A549 (cell line): ENCODE data around the gene RENBP. TPM values are rescaled to one million over a fixed set of nuclear protein-coding genes. Genes with fewer than 3 reads are reported as not detected.

Experiments used
- ATAC-seq, 2 experiments: fragments of 200-7000 bp in 1 of 2; fragments of >200 bp in 1 of 2; cut with Nextera tagmentation in 1 of 2; cut with Tn5 transposase in 1 of 2; 3 replicates each; pipeline versions ENCODE4 v1.8.0 to v1.9.1; 2018 to 2020; ENCODE audit warnings: mild to moderate bottlenecking in 1 of 2, moderate library complexity in 1 of 2
- CTCF ChIA-PET: fragments of 300-600 bp; sonication (Branson Sonifier 250); formaldehyde crosslinking; extraction: SDS; loops from one replicate; lab custom pipeline; 2021; ENCODE audit warnings: antibody characterized with exemption, inconsistent platforms; lab: Yijun Ruan, JAX
- POLR2A ChIA-PET: fragments of 350-600 bp; formaldehyde crosslinking; extraction: SDS; loops from one replicate; lab custom pipeline; 2021; ENCODE audit warnings: antibody characterized with exemption, inconsistent platforms; lab: Yijun Ruan, JAX
- DNase-seq, 2 experiments: peaks; one replicate each; pipeline versions ENCODE4 v3.0.0 to v3.0.0-alpha.2; 2011 to 2016; ENCODE audit warnings: low read depth in 1 of 2, low spot score in 1 of 2
- FAIRE-seq: peaks from 2 replicates; lab custom pipeline; 2011; peaks lifted over from hg19 to GRCh38; lab: Jason Lieb, UNC
- H3K27ac ChIP-seq, 2 experiments: fragments of >200 bp; sonication (Bioruptor Twin); formaldehyde crosslinking; 3 replicates each; pipeline ENCODE4 v1.5.1; 2016 to 2017
- H3K4me1 ChIP-seq: fragments of >200 bp; sonication (Bioruptor Twin); formaldehyde crosslinking; 3 replicates; pipeline ENCODE4 v1.6.1; 2016
- H3K4me2 ChIP-seq: fragments of >200 bp; sonication (Bioruptor Twin); formaldehyde crosslinking; 3 replicates; pipeline ENCODE4 v1.6.1; 2016
- H3K4me3 ChIP-seq: fragments of >200 bp; sonication (Bioruptor Twin); formaldehyde crosslinking; 3 replicates; pipeline ENCODE4 v1.5.1; 2016
- H3K9me3 ChIP-seq: fragments of >200 bp; sonication (Bioruptor Twin); formaldehyde crosslinking; 3 replicates; pipeline ENCODE4 v1.6.1; 2016
- BHLHE40 ChIP-seq: IDR thresholded peaks from 2 replicates; pipeline ENCODE4 v1.6.1; 2012; ENCODE audit warnings: low read depth, low read length, inconsistent platforms
- CEBPB ChIP-seq, 2 experiments: fragments of >200 bp in 1 of 2; sonication (Bioruptor Twin) in 1 of 2; formaldehyde crosslinking in 1 of 2; IDR thresholded peaks; 2 replicates each; pipeline ENCODE4 v1.6.1; 2012 to 2016
- CHD2 ChIP-seq: fragments of 150-350 bp; IDR thresholded peaks from 2 replicates; pipeline ENCODE4 v1.6.1; 2014; ENCODE audit warnings: low read length; ENCODE audit not compliant: partially characterized antibody
- GATA3 ChIP-seq: IDR thresholded peaks from 2 replicates; pipeline ENCODE4 v1.6.1; 2012; ENCODE audit warnings: borderline replicate concordance
- JUN ChIP-seq, 2 experiments: fragments of >200 bp; sonication (Bioruptor Twin); formaldehyde crosslinking; IDR thresholded peaks; 2 replicates in 1 of 2; 3 replicates in 1 of 2; pipeline ENCODE4 v1.6.1; 2016 to 2017
- JUNB ChIP-seq: fragments of >200 bp; sonication (Bioruptor Twin); formaldehyde crosslinking; IDR thresholded peaks from 2 replicates; pipeline ENCODE4 v1.6.1; 2016
- MAZ ChIP-seq: fragments of 150-350 bp; IDR thresholded peaks from 2 replicates; pipeline ENCODE4 v1.6.1; 2014; ENCODE audit warnings: antibody characterized with exemption, low read depth, low read length, borderline replicate concordance
- NR3C1 ChIP-seq: fragments of >200 bp; sonication (Bioruptor Twin); formaldehyde crosslinking; IDR thresholded peaks from 3 replicates; pipeline ENCODE4 v1.6.1; 2017
- PHF8 ChIP-seq: fragments of 200-600 bp; sonication (generic); IDR thresholded peaks from 2 replicates; pipeline ENCODE4 v1.6.1; 2016; ENCODE audit warnings: low read depth, mild to moderate bottlenecking, antibody characterized with exemption, moderate library complexity, borderline replicate concordance
- POLR2A ChIP-seq: IDR thresholded peaks from 2 replicates; pipeline ENCODE4 v1.6.1; 2012; ENCODE audit warnings: mild to moderate bottlenecking, low read length
- RCOR1 ChIP-seq: fragments of 150-350 bp; IDR thresholded peaks from 2 replicates; pipeline ENCODE4 v1.6.1; 2014; ENCODE audit warnings: antibody characterized with exemption, low read length, low read depth
- TFCP2L1 ChIP-seq: fragments of 250-450 bp; sonication (Bioruptor Pico); IDR thresholded peaks from 2 replicates; pipeline ENCODE4 v1.5.0; 2021; ENCODE audit warnings: mild to moderate bottlenecking
- ZFP36 ChIP-seq: fragments of 450-650 bp; IDR thresholded peaks from 2 replicates; pipeline ENCODE4 v1.6.1; 2014; ENCODE audit warnings: borderline replicate concordance; ENCODE audit not compliant: partially characterized antibody
- WGBS: methylation state at CpG from one replicate; pipeline ENCODE4 v1.1.6; 2017; ENCODE audit errors: missing lambda C conversion rate; 5-methylcytosine and 5-hydroxymethylcytosine counted together
- polyA plus RNA-seq, 4 experiments: library from polyadenylated mRNA; depleted of rRNA in 3 of 4; stranded (reverse); fragments of >200 nt; fragmentation: RNase III in 1 of 4; extraction: RNeasy Plus Mini Kit Qiagen cat#74134 plus additional on column Dnase treatment in 1 of 4; gene quantifications; 2 replicates in 3 of 4; 3 replicates in 1 of 4; pipeline ENCODE4 v1.2.3, GENCODE V29; 2011 to 2017
- TF ChIP-seq, protein P1 (sequence below): IDR thresholded peaks from 2 replicates; pipeline ENCODE4 v1.6.1; 2012
- TF ChIP-seq, protein P2 (sequence below): fragments of >200 bp; sonication (Bioruptor Twin); formaldehyde crosslinking; IDR thresholded peaks from 3 replicates; pipeline ENCODE4 v1.5.1; 2016
- TF ChIP-seq, protein P3 (sequence below): IDR thresholded peaks from 2 replicates; pipeline ENCODE4 v1.6.1; 2012
- TF ChIP-seq, protein P4 (sequence below): fragments of 250-450 bp; sonication (Bioruptor Pico); IDR thresholded peaks from 2 replicates; pipeline ENCODE4 v1.5.0; 2021; ENCODE audit warnings: mild to moderate bottlenecking, moderate library complexity, borderline replicate concordance
- TF ChIP-seq, protein P5 (sequence below): fragments of 450-650 bp; IDR thresholded peaks from 2 replicates; pipeline ENCODE4 v1.6.1; 2014; ENCODE audit warnings: antibody characterized with exemption
- TF ChIP-seq, protein P6 (sequence below): fragments of >200 bp; sonication (Bioruptor Twin); formaldehyde crosslinking; IDR thresholded peaks from 3 replicates; pipeline ENCODE4 v1.6.1; 2016
- TF ChIP-seq, protein P7 (sequence below): fragments of 150-350 bp; IDR thresholded peaks from 2 replicates; pipeline ENCODE4 v1.6.1; 2014; ENCODE audit warnings: low read depth, mild to moderate bottlenecking, low read length

RENBP gene
- polyA plus RNA-seq, 2 of the 4 experiments (the other 2 are of a cell fraction) = not detected

DNA sequence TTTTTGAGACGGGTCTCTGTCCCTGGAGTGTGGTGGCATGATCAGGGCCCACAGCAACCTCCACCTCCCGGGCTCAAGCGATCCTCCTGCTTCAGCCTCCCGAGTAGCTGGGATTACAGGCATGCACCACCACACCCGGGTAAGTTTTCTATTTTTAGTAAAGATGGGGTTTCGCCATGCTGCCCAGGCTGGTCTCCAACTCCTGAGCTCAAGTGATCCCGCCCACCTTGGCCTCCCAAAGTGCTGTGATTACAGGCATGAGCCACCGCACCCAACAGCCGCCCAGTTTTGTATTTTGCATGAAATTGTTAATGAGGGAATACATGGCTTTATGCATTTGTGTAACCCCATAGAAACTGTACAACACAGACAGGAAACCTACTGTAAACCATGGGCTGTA, 15.6 kb downstream of the RENBP start:
- Histone ChIP-seq H3K27ac (peak overlapping the region; percentile 65 to 84), H3K9me3 (no peaks in the 10 kb centered on the region), H3K4me2 (peak overlapping the region; percentile 70), H3K4me3 (peak overlapping the region; percentile 35), H3K4me1 (peaks cover 23% of the 10 kb centered on the region)
- no peak for TF ChIP-seq MAZ
- ATAC-seq (no peak), FAIRE-seq (no peak), DNase-seq (no peak)
- 51% methylated on average over 9 of the region's 9 CpGs for WGBS
- ChIA-PET CTCF (interaction anchor here (1.0 to 25.1 kb wide), 7 partner anchors 8 to 987 kb away, joined by 3 to 363 read pairs (median 5); partner anchors contain the start of genes PLXNB3 and RENBP), POLR2A (interaction anchor here (0.5 to 1.6 kb wide), 13 partner anchors 8 to 987 kb away, joined by 3 to 12 read pairs (median 4); partner anchors contain the start of genes HCFC1, IDH3G and SSR4)

DNA sequence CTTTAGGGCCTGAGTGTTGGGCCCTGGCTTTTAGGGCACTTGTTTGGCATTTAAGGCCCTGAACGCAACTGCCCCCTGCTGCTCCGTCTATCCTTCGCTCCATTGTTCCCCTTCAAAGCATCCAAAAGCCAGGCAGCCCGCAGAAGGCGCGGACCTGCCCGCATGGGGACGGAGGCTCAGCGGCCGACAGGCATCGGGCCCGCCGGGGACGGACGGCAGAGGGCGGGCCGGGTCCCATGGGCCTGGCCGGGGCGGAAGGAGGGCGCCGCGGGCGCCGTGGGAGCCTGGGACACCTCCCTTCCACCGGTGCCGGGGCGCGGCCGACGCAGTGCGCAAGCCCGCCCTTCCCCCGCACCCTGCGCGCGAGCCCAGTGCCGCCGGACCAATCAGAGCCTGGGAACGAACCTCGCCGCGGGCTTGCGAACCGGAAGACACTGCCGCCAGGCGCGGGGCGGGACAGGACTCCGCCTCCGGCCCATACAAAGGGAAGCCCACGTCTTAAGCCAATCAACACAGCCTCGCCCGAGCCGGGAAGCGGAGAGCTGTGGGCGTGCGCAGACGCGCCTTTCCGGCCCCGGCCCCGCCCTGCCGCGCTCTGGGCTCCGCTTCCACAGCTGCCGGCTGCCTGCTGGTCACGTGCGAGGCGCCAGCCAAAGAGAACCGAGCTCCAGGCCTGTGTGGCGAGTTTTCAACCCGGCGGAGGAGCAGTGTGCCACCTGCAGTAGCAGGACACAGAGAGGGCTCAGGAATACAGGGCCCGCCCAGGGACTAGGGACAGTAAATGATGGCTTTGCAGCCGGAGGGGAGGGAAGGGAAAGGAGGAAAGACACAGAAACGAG, 16.3 kb downstream of the RENBP start:
- Histone ChIP-seq H3K4me2 (peak overlapping the region; percentile 93), H3K4me1 (peaks cover 17% of the 10 kb centered on the region), H3K4me3 (peak overlapping the region; percentile 84), H3K9me3 (no peaks in the 10 kb centered on the region), H3K27ac (peak overlapping the region; percentile 96 to 99)
- DNase-seq (peak; percentile 98 to 99), ATAC-seq (peak; percentile 88 to 95), FAIRE-seq (peak; percentile 97)
- POLR2A ChIA-PET = interaction anchor here (0.5 to 1.6 kb wide), 15 partner anchors 8 to 987 kb away, joined by 3 to 12 read pairs (median 4); partner anchors contain the start of genes HCFC1, IDH3G and SSR4
- WGBS = 3% methylated on average over 27 of the region's 76 CpGs
- CTCF ChIA-PET = interaction anchor here (0.9 to 25.1 kb wide), 7 partner anchors 12 to 987 kb away, joined by 3 to 363 read pairs (median 5); partner anchors contain the start of gene RENBP
- TF ChIP-seq, protein P1, sequence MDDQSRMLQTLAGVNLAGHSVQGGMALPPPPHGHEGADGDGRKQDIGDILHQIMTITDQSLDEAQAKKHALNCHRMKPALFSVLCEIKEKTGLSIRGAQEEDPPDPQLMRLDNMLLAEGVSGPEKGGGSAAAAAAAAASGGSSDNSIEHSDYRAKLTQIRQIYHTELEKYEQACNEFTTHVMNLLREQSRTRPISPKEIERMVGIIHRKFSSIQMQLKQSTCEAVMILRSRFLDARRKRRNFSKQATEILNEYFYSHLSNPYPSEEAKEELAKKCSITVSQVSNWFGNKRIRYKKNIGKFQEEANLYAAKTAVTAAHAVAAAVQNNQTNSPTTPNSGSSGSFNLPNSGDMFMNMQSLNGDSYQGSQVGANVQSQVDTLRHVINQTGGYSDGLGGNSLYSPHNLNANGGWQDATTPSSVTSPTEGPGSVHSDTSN = peak; percentile 84
- TF ChIP-seq, protein P2, sequence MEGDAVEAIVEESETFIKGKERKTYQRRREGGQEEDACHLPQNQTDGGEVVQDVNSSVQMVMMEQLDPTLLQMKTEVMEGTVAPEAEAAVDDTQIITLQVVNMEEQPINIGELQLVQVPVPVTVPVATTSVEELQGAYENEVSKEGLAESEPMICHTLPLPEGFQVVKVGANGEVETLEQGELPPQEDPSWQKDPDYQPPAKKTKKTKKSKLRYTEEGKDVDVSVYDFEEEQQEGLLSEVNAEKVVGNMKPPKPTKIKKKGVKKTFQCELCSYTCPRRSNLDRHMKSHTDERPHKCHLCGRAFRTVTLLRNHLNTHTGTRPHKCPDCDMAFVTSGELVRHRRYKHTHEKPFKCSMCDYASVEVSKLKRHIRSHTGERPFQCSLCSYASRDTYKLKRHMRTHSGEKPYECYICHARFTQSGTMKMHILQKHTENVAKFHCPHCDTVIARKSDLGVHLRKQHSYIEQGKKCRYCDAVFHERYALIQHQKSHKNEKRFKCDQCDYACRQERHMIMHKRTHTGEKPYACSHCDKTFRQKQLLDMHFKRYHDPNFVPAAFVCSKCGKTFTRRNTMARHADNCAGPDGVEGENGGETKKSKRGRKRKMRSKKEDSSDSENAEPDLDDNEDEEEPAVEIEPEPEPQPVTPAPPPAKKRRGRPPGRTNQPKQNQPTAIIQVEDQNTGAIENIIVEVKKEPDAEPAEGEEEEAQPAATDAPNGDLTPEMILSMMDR = peak; percentile 26
- 0 out of 2 replicates have a peak, but pooled peaks have one; percentile 20 for TF ChIP-seq TFCP2L1 (CRISPR knock-in tag)
- TF ChIP-seq ZFP36 = no peak
- peak; percentile 50 for TF ChIP-seq POLR2A
- TF ChIP-seq, protein P3, sequence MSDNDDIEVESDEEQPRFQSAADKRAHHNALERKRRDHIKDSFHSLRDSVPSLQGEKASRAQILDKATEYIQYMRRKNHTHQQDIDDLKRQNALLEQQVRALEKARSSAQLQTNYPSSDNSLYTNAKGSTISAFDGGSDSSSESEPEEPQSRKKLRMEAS = peak; percentile 62; the same call in 1 of the 2 replicates
- TF ChIP-seq CEBPB (IDR thresholded peaks at IDR 0.05) = no peak
- no peak for TF ChIP-seq NR3C1
- peak; percentile 46; the same call in 1 of the 2 replicates for TF ChIP-seq GATA3
- TF ChIP-seq, protein P4, sequence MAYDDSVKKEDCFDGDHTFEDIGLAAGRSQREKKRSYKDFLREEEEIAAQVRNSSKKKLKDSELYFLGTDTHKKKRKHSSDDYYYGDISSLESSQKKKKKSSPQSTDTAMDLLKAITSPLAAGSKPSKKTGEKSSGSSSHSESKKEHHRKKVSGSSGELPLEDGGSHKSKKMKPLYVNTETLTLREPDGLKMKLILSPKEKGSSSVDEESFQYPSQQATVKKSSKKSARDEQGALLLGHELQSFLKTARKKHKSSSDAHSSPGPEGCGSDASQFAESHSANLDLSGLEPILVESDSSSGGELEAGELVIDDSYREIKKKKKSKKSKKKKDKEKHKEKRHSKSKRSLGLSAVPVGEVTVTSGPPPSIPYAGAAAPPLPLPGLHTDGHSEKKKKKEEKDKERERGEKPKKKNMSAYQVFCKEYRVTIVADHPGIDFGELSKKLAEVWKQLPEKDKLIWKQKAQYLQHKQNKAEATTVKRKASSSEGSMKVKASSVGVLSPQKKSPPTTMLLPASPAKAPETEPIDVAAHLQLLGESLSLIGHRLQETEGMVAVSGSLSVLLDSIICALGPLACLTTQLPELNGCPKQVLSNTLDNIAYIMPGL = no peak
- TF ChIP-seq, protein P5, sequence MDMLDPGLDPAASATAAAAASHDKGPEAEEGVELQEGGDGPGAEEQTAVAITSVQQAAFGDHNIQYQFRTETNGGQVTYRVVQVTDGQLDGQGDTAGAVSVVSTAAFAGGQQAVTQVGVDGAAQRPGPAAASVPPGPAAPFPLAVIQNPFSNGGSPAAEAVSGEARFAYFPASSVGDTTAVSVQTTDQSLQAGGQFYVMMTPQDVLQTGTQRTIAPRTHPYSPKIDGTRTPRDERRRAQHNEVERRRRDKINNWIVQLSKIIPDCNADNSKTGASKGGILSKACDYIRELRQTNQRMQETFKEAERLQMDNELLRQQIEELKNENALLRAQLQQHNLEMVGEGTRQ = peak; percentile 93
- TF ChIP-seq BHLHE40 = peak; percentile 45; the same call in 1 of the 2 replicates
- TF ChIP-seq, protein P6, sequence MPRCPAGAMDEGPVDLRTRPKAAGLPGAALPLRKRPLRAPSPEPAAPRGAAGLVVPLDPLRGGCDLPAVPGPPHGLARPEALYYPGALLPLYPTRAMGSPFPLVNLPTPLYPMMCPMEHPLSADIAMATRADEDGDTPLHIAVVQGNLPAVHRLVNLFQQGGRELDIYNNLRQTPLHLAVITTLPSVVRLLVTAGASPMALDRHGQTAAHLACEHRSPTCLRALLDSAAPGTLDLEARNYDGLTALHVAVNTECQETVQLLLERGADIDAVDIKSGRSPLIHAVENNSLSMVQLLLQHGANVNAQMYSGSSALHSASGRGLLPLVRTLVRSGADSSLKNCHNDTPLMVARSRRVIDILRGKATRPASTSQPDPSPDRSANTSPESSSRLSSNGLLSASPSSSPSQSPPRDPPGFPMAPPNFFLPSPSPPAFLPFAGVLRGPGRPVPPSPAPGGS = peak; percentile 64; the same call in 2 of the 3 replicates
- TF ChIP-seq JUNB = no peak
- no peak for TF ChIP-seq RCOR1
- peak; percentile 85; the same call in 1 of the 2 replicates for TF ChIP-seq PHF8
- TF ChIP-seq, protein P7, sequence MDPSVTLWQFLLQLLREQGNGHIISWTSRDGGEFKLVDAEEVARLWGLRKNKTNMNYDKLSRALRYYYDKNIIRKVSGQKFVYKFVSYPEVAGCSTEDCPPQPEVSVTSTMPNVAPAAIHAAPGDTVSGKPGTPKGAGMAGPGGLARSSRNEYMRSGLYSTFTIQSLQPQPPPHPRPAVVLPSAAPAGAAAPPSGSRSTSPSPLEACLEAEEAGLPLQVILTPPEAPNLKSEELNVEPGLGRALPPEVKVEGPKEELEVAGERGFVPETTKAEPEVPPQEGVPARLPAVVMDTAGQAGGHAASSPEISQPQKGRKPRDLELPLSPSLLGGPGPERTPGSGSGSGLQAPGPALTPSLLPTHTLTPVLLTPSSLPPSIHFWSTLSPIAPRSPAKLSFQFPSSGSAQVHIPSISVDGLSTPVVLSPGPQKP = no peak
- TF ChIP-seq JUN (IDR thresholded peaks at IDR 0.05) = peak; percentile 59 to 87; a peak in 4 of 5 replicates
- peak; percentile 19 for TF ChIP-seq CHD2
